ENCODE data around the gene GALNT15. TPM values are rescaled to one million over a fixed set of nuclear protein-coding genes. Genes with fewer than 3 reads are reported as not detected.

Gene GALNT15
- total RNA-seq, 1 donor from 2014 or later: 0.95 TPM

GRCh38 chr3:16257309-16257708, 82.8 kb downstream of the GALNT15 start:
- H3K9me3 Mint-ChIP-seq (ENCODE audit: unreplicated experiment): no peaks in the 10 kb centered on the region
- no peaks in the 10 kb centered on the region for H3K9me3 ChIP-seq (ENCODE audit: insufficient read depth, low read depth, low read length)
- H3K27me3 Mint-ChIP-seq (ENCODE audit: low read depth, unreplicated experiment): no peaks in the 10 kb centered on the region
- no peaks in the 10 kb centered on the region for H3K4me1 ChIP-seq (ENCODE audit: insufficient read depth, low read length)
- FAIRE-seq: no peak
- H2AFZ ChIP-seq (ENCODE audit: low read depth, low read length): no peak overlapping the region
- peaks cover 13% of the 10 kb centered on the region for H3K36me3 ChIP-seq (ENCODE audit: insufficient read depth, low read length)
- H3K9ac ChIP-seq (ENCODE audit: low read length): no peak overlapping the region
- no peak overlapping the region for H3K4me3 Mint-ChIP-seq (ENCODE audit: unreplicated experiment)
- peaks cover 17% of the 10 kb centered on the region for H4K20me1 ChIP-seq (ENCODE audit: insufficient read depth, low read length)
- TF ChIP-seq CTCF (IDR thresholded peaks at IDR 0.05; ENCODE audit: insufficient read depth, low read depth, low read length) (no peak), EZH2 (IDR thresholded peaks at IDR 0.05; ENCODE audit: insufficient read depth, low read length) (no peak)
- no peaks in the 10 kb centered on the region for H3K27me3 ChIP-seq (ENCODE audit: insufficient read depth, low read length)
- H3K36me3 Mint-ChIP-seq (ENCODE audit: low read depth, unreplicated experiment): peaks cover 7% of the 10 kb centered on the region
- H3K79me2 ChIP-seq (ENCODE audit: insufficient read depth, low read length): peaks cover 15% of the 10 kb centered on the region
- H3K4me2 ChIP-seq (ENCODE audit: low read length): no peak overlapping the region
- H3K4me3 ChIP-seq (ENCODE audit: insufficient read depth, low read depth, low read length): no peak overlapping the region
- no peak overlapping the region for H3K27ac Mint-ChIP-seq (ENCODE audit: unreplicated experiment)
- no peak overlapping the region for H3K27ac ChIP-seq (ENCODE audit: low read depth, low read length)
- no peak for DNase-seq (ENCODE audit: low read depth)
- no peaks in the 10 kb centered on the region for H3K4me1 Mint-ChIP-seq (ENCODE audit: low read depth, unreplicated experiment)

- Mint-ChIP-seq H3K27ac (ENCODE audit: unreplicated experiment) (no peak overlapping the region), H3K4me1 (ENCODE audit: low read depth, unreplicated experiment) (no peaks in the 10 kb centered on the region), H3K9me3 (ENCODE audit: unreplicated experiment) (no peaks in the 10 kb centered on the region), H3K36me3 (ENCODE audit: low read depth, unreplicated experiment) (peaks cover 7% of the 10 kb centered on the region), H3K4me3 (ENCODE audit: unreplicated experiment) (no peak overlapping the region), H3K27me3 (ENCODE audit: low read depth, unreplicated experiment) (no peaks in the 10 kb centered on the region)
- no peaks in the 10 kb centered on the region for H3K4me1 ChIP-seq (ENCODE audit: insufficient read depth, low read length)
- no peak for DNase-seq (ENCODE audit: low read depth)
- H3K9me3 ChIP-seq (ENCODE audit: insufficient read depth, low read depth, low read length): no peaks in the 10 kb centered on the region
- TF ChIP-seq EZH2 (IDR thresholded peaks at IDR 0.05; ENCODE audit: insufficient read depth, low read length) (no peak), CTCF (IDR thresholded peaks at IDR 0.05; ENCODE audit: insufficient read depth, low read depth, low read length) (no peak)
- peaks cover 23% of the 10 kb centered on the region for H4K20me1 ChIP-seq (ENCODE audit: insufficient read depth, low read length)
- H3K79me2 ChIP-seq (ENCODE audit: insufficient read depth, low read length): peaks cover 24% of the 10 kb centered on the region
- H3K27me3 ChIP-seq (ENCODE audit: insufficient read depth, low read length): no peaks in the 10 kb centered on the region
- no peak overlapping the region for H3K9ac ChIP-seq (ENCODE audit: low read length)
- H3K4me3 ChIP-seq (ENCODE audit: insufficient read depth, low read depth, low read length): no peak overlapping the region
- FAIRE-seq: no peak
- peaks cover 13% of the 10 kb centered on the region for H3K36me3 ChIP-seq (ENCODE audit: insufficient read depth, low read length)
- no peak overlapping the region for H3K27ac ChIP-seq (ENCODE audit: low read depth, low read length)
- H2AFZ ChIP-seq (ENCODE audit: low read depth, low read length): no peak overlapping the region
- H3K4me2 ChIP-seq (ENCODE audit: low read length): no peak overlapping the region
Measured at GRCh38 chr3:16258177-16258576, 83.7 kb downstream of the GALNT15 start.

GRCh38 chr3:16258866-16259265, 84.4 kb downstream of the GALNT15 start:
- H3K36me3 ChIP-seq (ENCODE audit: insufficient read depth, low read length): peaks cover 13% of the 10 kb centered on the region
- H3K4me3 ChIP-seq (ENCODE audit: insufficient read depth, low read depth, low read length): no peak overlapping the region
- no peak overlapping the region for H3K4me2 ChIP-seq (ENCODE audit: low read length)
- peaks cover 23% of the 10 kb centered on the region for H4K20me1 ChIP-seq (ENCODE audit: insufficient read depth, low read length)
- H2AFZ ChIP-seq (ENCODE audit: low read depth, low read length): no peak overlapping the region
- H3K27ac ChIP-seq (ENCODE audit: low read depth, low read length): no peak overlapping the region
- H3K27ac Mint-ChIP-seq (ENCODE audit: unreplicated experiment): no peak overlapping the region
- no peaks in the 10 kb centered on the region for H3K27me3 Mint-ChIP-seq (ENCODE audit: low read depth, unreplicated experiment)
- FAIRE-seq (no peak), DNase-seq (ENCODE audit: low read depth) (no peak)
- no peak overlapping the region for H3K4me3 Mint-ChIP-seq (ENCODE audit: unreplicated experiment)
- peaks cover 7% of the 10 kb centered on the region for H3K36me3 Mint-ChIP-seq (ENCODE audit: low read depth, unreplicated experiment)
- no peaks in the 10 kb centered on the region for H3K9me3 Mint-ChIP-seq (ENCODE audit: unreplicated experiment)
- no peak for TF ChIP-seq EZH2 (IDR thresholded peaks at IDR 0.05; ENCODE audit: insufficient read depth, low read length)
- TF ChIP-seq CTCF (IDR thresholded peaks at IDR 0.05; ENCODE audit: insufficient read depth, low read depth, low read length): no peak
- no peaks in the 10 kb centered on the region for H3K9me3 ChIP-seq (ENCODE audit: insufficient read depth, low read depth, low read length)
- H3K27me3 ChIP-seq (ENCODE audit: insufficient read depth, low read length): no peaks in the 10 kb centered on the region
- H3K4me1 ChIP-seq (ENCODE audit: insufficient read depth, low read length): no peaks in the 10 kb centered on the region
- H3K79me2 ChIP-seq (ENCODE audit: insufficient read depth, low read length): peaks cover 31% of the 10 kb centered on the region
- no peak overlapping the region for H3K9ac ChIP-seq (ENCODE audit: low read length)
- no peaks in the 10 kb centered on the region for H3K4me1 Mint-ChIP-seq (ENCODE audit: low read depth, unreplicated experiment)

Data from astrocyte (in vitro differentiated cells and primary cell).